GM12878 (cell line): ENCODE data around the gene REN. TPM values are rescaled to one million over a fixed set of nuclear protein-coding genes. Genes with fewer than 3 reads are reported as not detected.

Experiments
- ATAC-seq: fragments of 200-7000 bp; cut with Tn5 transposase; 3 replicates; pipeline ENCODE4 v1.9.1; 2020; ENCODE audit warnings: mild to moderate bottlenecking, moderate library complexity
- BruUV-seq: library from RNA; stranded (reverse); fragments of 400-500 nt; replicated peaks from 2 replicates; lab custom pipeline; 2021; lab: Mats Ljungman, UMichigan
- CTCF ChIA-PET: fragments of 300-600 bp; sonication (Branson Sonifier 250); formaldehyde crosslinking; extraction: SDS; loops from one replicate; lab custom pipeline; 2021; ENCODE audit warnings: inconsistent platforms; lab: Yijun Ruan, JAX
- POLR2A ChIA-PET: fragments of 350-600 bp; formaldehyde crosslinking; extraction: SDS; loops from one replicate; lab custom pipeline; 2021; ENCODE audit warnings: inconsistent platforms; lab: Charles Lee
- RAD21 ChIA-PET: fragments of 300-600 bp; sonication (Branson Sonifier 250); formaldehyde crosslinking; loops from one replicate; lab custom pipeline; 2023; ENCODE audit warnings: antibody characterized with exemption; ENCODE audit not compliant: unreplicated experiment; lab: Charles Lee
- SMC1A ChIA-PET: fragments of 300-600 bp; sonication (Branson Sonifier 250); formaldehyde crosslinking; loops from one replicate; lab custom pipeline; 2023; ENCODE audit not compliant: unreplicated experiment, uncharacterized antibody; lab: Charles Lee
- DNase-seq: peaks from one replicate; pipeline ENCODE4 v3.0.0-alpha.2; 2011; ENCODE audit warnings: low read depth, low spot score
- FAIRE-seq: peaks from 3 replicates; lab custom pipeline; 2011; peaks lifted over from hg19 to GRCh38; lab: Jason Lieb, UNC
- H2AFZ ChIP-seq: 2 replicates; pipeline ENCODE4 v1.6.0; 2011; ENCODE audit warnings: low read depth, low read length, control low read depth; ENCODE audit not compliant: control insufficient read depth
- H3K27ac ChIP-seq: 2 replicates; pipeline ENCODE4 v1.5.1; 2011; ENCODE audit warnings: control low read depth; ENCODE audit not compliant: control insufficient read depth, insufficient read depth
- H3K27me3 ChIP-seq, 2 experiments: replicated peaks in 1 of 2; 2 replicates each; pipeline versions ENCODE4 v1.6.0 to v1.6.1; 2011; ENCODE audit warnings: low read length in 1 of 2; ENCODE audit not compliant: control insufficient read depth in 2 of 2, insufficient read depth in 2 of 2
- H3K36me3 ChIP-seq, 2 experiments: 2 replicates each; pipeline ENCODE4 v1.5.1; 2011; ENCODE audit warnings: low read length in 1 of 2; ENCODE audit not compliant: control insufficient read depth in 2 of 2, insufficient read depth in 2 of 2
- H3K4me1 ChIP-seq: 2 replicates; pipeline ENCODE4 v1.6.1; 2011; ENCODE audit warnings: mild to moderate bottlenecking, low read length, moderate library complexity, mixed read lengths; ENCODE audit not compliant: control insufficient read depth, insufficient read depth
- H3K4me2 ChIP-seq: 2 replicates; pipeline ENCODE4 v1.6.0; 2011; ENCODE audit warnings: control low read depth; ENCODE audit not compliant: control insufficient read depth, insufficient read depth
- H3K4me3 ChIP-seq: fragments of 200-600 bp; sonication (generic); 2 replicates; pipeline ENCODE4 v1.5.1; 2016
- H3K79me2 ChIP-seq: 2 replicates; pipeline ENCODE4 v1.6.0; 2011; ENCODE audit warnings: low read length; ENCODE audit not compliant: control insufficient read depth, insufficient read depth
- H3K9ac ChIP-seq: 2 replicates; pipeline ENCODE4 v1.8.0; 2011; ENCODE audit warnings: low read length, control low read depth, mixed read lengths; ENCODE audit not compliant: control insufficient read depth, insufficient read depth
- H3K9me3 ChIP-seq: replicated peaks from 3 replicates; pipeline ENCODE4 v1.5.1; 2011; ENCODE audit warnings: mild to moderate bottlenecking, low read length; ENCODE audit not compliant: control insufficient read depth, insufficient read depth
- H4K20me1 ChIP-seq: 2 replicates; pipeline ENCODE4 v1.6.0; 2011; ENCODE audit not compliant: control insufficient read depth, insufficient read depth
- BRCA1 ChIP-seq: IDR thresholded peaks from 2 replicates; pipeline ENCODE4 v1.6.1; 2011; ENCODE audit warnings: low read depth, low read length, improper control_type of control experiment
- CHD1 ChIP-seq: IDR thresholded peaks from 2 replicates; pipeline ENCODE4 v1.6.1; 2012; ENCODE audit warnings: low read depth, low read length, improper control_type of control experiment
- CHD2 ChIP-seq: IDR thresholded peaks from 2 replicates; pipeline ENCODE4 v1.6.1; 2011; ENCODE audit warnings: low read depth, low read length, improper control_type of control experiment, borderline replicate concordance
- HDAC2 ChIP-seq: fragments of 200-600 bp; sonication (generic); IDR thresholded peaks from 2 replicates; pipeline ENCODE4 v1.6.1; 2017
- MYC ChIP-seq: IDR thresholded peaks from 2 replicates; pipeline ENCODE4 v1.6.1; 2011; ENCODE audit warnings: mild to moderate bottlenecking, low read length, moderate library complexity, inconsistent platforms; ENCODE audit not compliant: insufficient read depth, insufficient replicate concordance, insufficient read length, severe bottlenecking
- NFYA ChIP-seq: IDR thresholded peaks from 2 replicates; pipeline ENCODE4 v1.6.1; 2011; ENCODE audit warnings: low read depth, mild to moderate bottlenecking, low read length, improper control_type of control experiment, borderline replicate concordance
- NKRF ChIP-seq: fragments of 450-650 bp; conservative IDR thresholded peaks from 2 replicates; pipeline ENCODE4 v1.6.1; 2017; ENCODE audit warnings: mild to moderate bottlenecking, moderate library complexity
- NRF1 ChIP-seq: conservative IDR thresholded peaks from 2 replicates; pipeline ENCODE4 v1.6.1; 2011; ENCODE audit warnings: mild to moderate bottlenecking, low read depth, low read length, improper control_type of control experiment
- POLR2AphosphoS2 ChIP-seq: IDR thresholded peaks from 2 replicates; pipeline ENCODE4 v1.6.1; 2011; ENCODE audit warnings: low read depth, mild to moderate bottlenecking, low read length, improper control_type of control experiment, moderate library complexity
- POU2F2 ChIP-seq: IDR thresholded peaks from 3 replicates; pipeline ENCODE4 v1.6.1; 2011; ENCODE audit warnings: low read depth, mild to moderate bottlenecking, low read length, borderline replicate concordance
- RFX5 ChIP-seq: IDR thresholded peaks from 2 replicates; pipeline ENCODE4 v1.6.1; 2011; ENCODE audit warnings: low read depth, low read length, improper control_type of control experiment
- SMARCA5 ChIP-seq: fragments of 450-650 bp; IDR thresholded peaks from 2 replicates; pipeline ENCODE4 v1.6.1; 2017; ENCODE audit warnings: mild to moderate bottlenecking
- SRF ChIP-seq, 2 experiments: IDR thresholded peaks; 2 replicates each; pipeline ENCODE4 v1.6.1; 2011; ENCODE audit warnings: low read depth in 2 of 2, low read length in 2 of 2, mild to moderate bottlenecking in 1 of 2, moderate library complexity in 1 of 2
- STAT1 ChIP-seq: fragments of 450-650 bp; conservative IDR thresholded peaks from 2 replicates; pipeline ENCODE4 v1.6.1; 2014; ENCODE audit warnings: antibody characterized with exemption, mild to moderate bottlenecking
- ZSCAN29 ChIP-seq: fragments of 450-650 bp; IDR thresholded peaks from 2 replicates; pipeline ENCODE4 v1.6.1; 2017; ENCODE audit warnings: mild to moderate bottlenecking, moderate library complexity
- WGBS: methylation state at CpG from one replicate; pipeline ENCODE4 v1.1.6; 2016; ENCODE audit warnings: low lambda C conversion rate; ENCODE audit not compliant: insufficient replicate concordance, insufficient coverage; ENCODE audit errors: missing lambda C conversion rate; 5-methylcytosine and 5-hydroxymethylcytosine counted together
- in situ Hi-C: fragments of 300-500 bp; cut with MboI; formaldehyde crosslinking; loops from 9 replicates; pipeline ENCODE4 v1.14.3; 2018; ENCODE audit warnings: mixed read lengths
- intact Hi-C: fragments of 100-400 bp; cut with micrococcal nuclease; formaldehyde crosslinking; loops from one replicate; pipeline ENCODE4 v1.14.2; 2022; ENCODE audit not compliant: unreplicated experiment
- polyA plus RNA-seq, 11 experiments: library from polyadenylated mRNA; depleted of rRNA in 4 of 11; unstranded in 6 of 11; stranded (reverse) in 5 of 11; fragments of >200 nt; fragmentation: Nextera tagmentation in 4 of 11; fragmentation: Illumina TruSeq in 1 of 11; extraction: Ambion mirVana in 4 of 11; extraction: Trizol in 1 of 11; gene quantifications; 1 replicate in 1 of 11; 2 replicates in 10 of 11; pipeline versions ENCODE4 v1.2.1 to v1.2.3, GENCODE V29; 2011 to 2016; ENCODE audit warnings: inconsistent platforms in 2 of 11, missing spikeins in 2 of 11, low read depth in 1 of 11
- total RNA-seq, 4 experiments: library from RNA; depleted of rRNA in 3 of 4; stranded (reverse); fragments of >200 nt in 3 of 4; fragmentation: Illumina TruSeq in 1 of 4; extraction: Trizol in 1 of 4; gene quantifications; 2 replicates each; pipeline versions ENCODE4 v1.2.1 to v1.2.3, GENCODE V29; 2013 to 2021

Gene REN
- total and polyA plus RNA-seq, 10 of the 15 experiments (the other 5 are each of a cell fraction or from before 2014, with no cell fraction given): not detected

GRCh38 chr1:204205486-204205885 is 39.3 kb upstream of the REN start:
- H3K9ac ChIP-seq: no peak overlapping the region
- no peaks in the 10 kb centered on the region for H3K9me3 ChIP-seq
- no peak overlapping the region for H2AFZ ChIP-seq
- ChIA-PET POLR2A (interaction anchor here (0.6 kb wide), 1 partner anchor 192 kb away, joined by 4 read pairs; no protein-coding TSS in a partner anchor), CTCF (interaction anchor here (0.6 to 3.6 kb wide), 14 partner anchors 11 to 341 kb away, joined by 3 to 74 read pairs (median 4); partner anchors contain the start of genes GOLT1A, PLEKHA6 and REN), SMC1A (interaction anchor here (0.5 to 3.5 kb wide), 8 partner anchors 8 to 193 kb away, joined by 3 to 27 read pairs (median 4); partner anchors contain the start of gene GOLT1A), RAD21 (interaction anchor here (1.5 kb wide), 1 partner anchor 42 kb away, joined by 15 read pairs; no protein-coding TSS in a partner anchor)
- H3K4me1 ChIP-seq: no peaks in the 10 kb centered on the region
- DNase-seq: no peak
- FAIRE-seq: no peak
- BruUV-seq: no TSS peak
- no peaks in the 10 kb centered on the region for H4K20me1 ChIP-seq
- in situ Hi-C loops (loop anchor here (5.0 kb wide), 1 partner anchor 38 kb away; the partner anchor contains the start of gene REN), intact Hi-C loops (loop anchor here (5.0 kb wide), 1 partner anchor 157 kb away; no protein-coding TSS in a partner anchor)
- no peaks in the 10 kb centered on the region for H3K79me2 ChIP-seq
- no peak overlapping the region for H3K27ac ChIP-seq
- H3K4me3 ChIP-seq: no peak overlapping the region
- H3K4me2 ChIP-seq: no peak overlapping the region
- TF ChIP-seq RFX5 (peak; percentile 84), SMARCA5 (no peak)
- ATAC-seq: no peak
- peaks cover 0 to 7% of the 10 kb centered on the region in 2 experiments; a peak in 2 of 4 replicates for H3K27me3 ChIP-seq
- H3K36me3 ChIP-seq: no peaks in the 10 kb centered on the region

- H3K9ac ChIP-seq: no peak overlapping the region
- no TSS peak for BruUV-seq
- SMC1A ChIA-PET: interaction anchor here (1.1 to 3.5 kb wide), 6 partner anchors 9 to 194 kb away, joined by 3 to 27 read pairs (median 3); partner anchors contain the start of gene GOLT1A
- no peak overlapping the region for H3K4me2 ChIP-seq
- no peaks in the 10 kb centered on the region for H3K79me2 ChIP-seq
- FAIRE-seq: no peak
- H3K9me3 ChIP-seq: no peaks in the 10 kb centered on the region
- H3K36me3 ChIP-seq: no peaks in the 10 kb centered on the region
- H2AFZ ChIP-seq: no peak overlapping the region
- no peak for DNase-seq
- POLR2A ChIA-PET: no interaction called here
- H4K20me1 ChIP-seq: no peaks in the 10 kb centered on the region
- WGBS: 67% methylated on average over 2 of the region's 2 CpGs
- RAD21 ChIA-PET: interaction anchor here (1.5 kb wide), 1 partner anchor 42 kb away, joined by 15 read pairs; no protein-coding TSS in a partner anchor
- no peak for ATAC-seq
- peaks cover 0 to 7% of the 10 kb centered on the region in 2 experiments; a peak in 2 of 4 replicates for H3K27me3 ChIP-seq
- CTCF ChIA-PET: interaction anchor here (1.0 to 3.6 kb wide), 9 partner anchors 11 to 340 kb away, joined by 3 to 74 read pairs (median 20); partner anchors contain the start of genes GOLT1A, PLEKHA6 and REN
- in situ Hi-C loops: loop anchor here (5.0 kb wide), 1 partner anchor 38 kb away; the partner anchor contains the start of gene REN
- no peaks in the 10 kb centered on the region for H3K4me1 ChIP-seq
- no peak overlapping the region for H3K4me3 ChIP-seq
- intact Hi-C loops: loop anchor here (5.0 kb wide), 1 partner anchor 157 kb away; no protein-coding TSS in a partner anchor
- no peak overlapping the region for H3K27ac ChIP-seq
- TF ChIP-seq MYC (no peak), CHD1 (no peak), ZSCAN29 (no peak), NFYA (no peak), POLR2AphosphoS2 (no peak), SRF (IDR thresholded peaks at IDR 0.05; ENCODE audit: low read depth in 2 of 2, low read length in 2 of 2) (no peak), POU2F2 (no peak), CHD2 (no peak), BRCA1 (no peak), NKRF (no peak), STAT1 (no peak), NRF1 (no peak), HDAC2 (no peak)
Measured at GRCh38 chr1:204204944-204205343, 38.8 kb upstream of the REN start.
